Measurements from ENCODE around the gene CIRBP.

The CIRBP gene

GRCh38 chr19:1322198-1322981 is 53.3 kb downstream of the CIRBP start:
- TF ChIP-seq CTCF (IDR thresholded peaks at IDR 0.05; ENCODE audit: low read depth, low read length) = no peak
- H3K4me3 ChIP-seq (replicated peaks in 1 of 2; ENCODE audit: low read depth in 2 of 2, low read length in 2 of 2) = no peak overlapping the region
- DNase-seq (ENCODE audit: low read depth in 2 of 2) = no peak

GRCh38 chr19:1324249-1324805 is 55.2 kb downstream of the CIRBP start:
- DNase-seq (ENCODE audit: low read depth in 2 of 2) = no peak
- H3K4me3 ChIP-seq (replicated peaks in 1 of 2; ENCODE audit: low read depth in 2 of 2, low read length in 2 of 2) = no peak overlapping the region
- TF ChIP-seq CTCF (IDR thresholded peaks at IDR 0.05; ENCODE audit: low read depth, low read length) = no peak

Data from cardiac fibroblast (primary cell).